HepG2 (cell line): ENCODE results near the gene PTMA. TPM values are rescaled to one million over a fixed set of nuclear protein-coding genes. Genes with fewer than 3 reads are reported as not detected.
A peak's percentile ranks its signal among the peaks of the same experiment; 100 is the strongest.

Experiments
- DMAP1 ChIP-seq: IDR thresholded peaks from 2 replicates; pipeline ENCODE4 v1.6.1; 2016
- ELF1 ChIP-seq: sonication (generic); formaldehyde crosslinking; IDR thresholded peaks from 2 replicates; pipeline ENCODE4 v1.4.0; 2020; ENCODE audit warnings: missing genetic modification reagents
- ELF3 ChIP-seq: IDR thresholded peaks from 2 replicates; pipeline ENCODE4 v1.6.1; 2016; ENCODE audit warnings: missing genetic modification reagents, missing compliant biosample characterization
- HOXA7 ChIP-seq: sonication (generic); formaldehyde crosslinking; IDR thresholded peaks from 2 replicates; pipeline ENCODE4 v1.8.1; 2022; ENCODE audit warnings: mild to moderate bottlenecking, missing genetic modification reagents, moderate library complexity
- MAZ ChIP-seq, 2 experiments: sonication (generic) in 1 of 2; formaldehyde crosslinking in 1 of 2; IDR thresholded peaks; 2 replicates each; pipeline versions ENCODE4 v1.5.0 to v1.6.1; 2012 to 2020; ENCODE audit warnings: low read depth in 2 of 2, mild to moderate bottlenecking in 2 of 2, borderline replicate concordance in 1 of 2, improper control_type of control experiment in 1 of 2, low read length in 1 of 2, missing genetic modification reagents in 1 of 2, moderate library complexity in 1 of 2
- MEF2D ChIP-seq: sonication (generic); formaldehyde crosslinking; IDR thresholded peaks from 2 replicates; pipeline ENCODE4 v1.5.1; 2020; ENCODE audit warnings: mild to moderate bottlenecking, missing genetic modification reagents
- PPARG ChIP-seq: conservative IDR thresholded peaks from 2 replicates; pipeline ENCODE4 v1.6.1; 2016; ENCODE audit warnings: missing biosample characterization, missing genetic modification reagents
- SIN3A ChIP-seq: IDR thresholded peaks from 2 replicates; pipeline ENCODE4 v1.6.1; 2011; ENCODE audit warnings: low read depth, mild to moderate bottlenecking, control low read depth, low read length, borderline replicate concordance
- SRF ChIP-seq: IDR thresholded peaks from 2 replicates; pipeline ENCODE4 v1.6.1; 2011; ENCODE audit warnings: mild to moderate bottlenecking, low read depth, low read length, moderate library complexity
- ZFP82 ChIP-seq: sonication (generic); formaldehyde crosslinking; IDR thresholded peaks from 2 replicates; pipeline ENCODE4 v1.5.1; 2020; ENCODE audit warnings: mild to moderate bottlenecking, missing genetic modification reagents, borderline replicate concordance
- ZHX2 ChIP-seq, 2 experiments: sonication (generic) in 1 of 2; formaldehyde crosslinking in 1 of 2; IDR thresholded peaks; 2 replicates each; pipeline versions ENCODE4 v1.6.1 to v1.9.0; 2014 to 2022; ENCODE audit warnings: antibody characterized with exemption in 1 of 2, borderline replicate concordance in 1 of 2, inconsistent platforms in 1 of 2, low read depth in 1 of 2, missing genetic modification reagents in 1 of 2
- ZNF136 ChIP-seq: sonication (generic); formaldehyde crosslinking; IDR thresholded peaks from 2 replicates; pipeline ENCODE4 v1.8.1; 2022; ENCODE audit warnings: low read depth, mild to moderate bottlenecking, moderate library complexity, missing genetic modification reagents
- ZNF230 ChIP-seq: sonication (generic); formaldehyde crosslinking; IDR thresholded peaks from 2 replicates; pipeline ENCODE4 v1.4.0; 2020; ENCODE audit warnings: mild to moderate bottlenecking, missing genetic modification reagents
- ZNF430 ChIP-seq: sonication (generic); formaldehyde crosslinking; IDR thresholded peaks from 2 replicates; pipeline ENCODE4 v1.9.0; 2021; ENCODE audit warnings: mild to moderate bottlenecking, missing genetic modification reagents
- ZNF569 ChIP-seq: sonication (generic); formaldehyde crosslinking; IDR thresholded peaks from 2 replicates; pipeline ENCODE4 v1.5.0; 2020; ENCODE audit warnings: mild to moderate bottlenecking, missing genetic modification reagents, moderate library complexity, borderline replicate concordance
- ZNF773 ChIP-seq: sonication (generic); formaldehyde crosslinking; IDR thresholded peaks from 2 replicates; pipeline ENCODE4 v1.4.0; 2020; ENCODE audit warnings: missing genetic modification reagents, borderline replicate concordance
- ZNF776 ChIP-seq: sonication (generic); formaldehyde crosslinking; IDR thresholded peaks from 2 replicates; pipeline ENCODE4 v1.4.0; 2020; ENCODE audit warnings: mild to moderate bottlenecking, missing genetic modification reagents
- ZNF83 ChIP-seq: sonication (generic); formaldehyde crosslinking; IDR thresholded peaks from 2 replicates; pipeline ENCODE4 v1.4.0; 2020; ENCODE audit warnings: missing genetic modification reagents, mild to moderate bottlenecking, borderline replicate concordance
- polyA plus RNA-seq, 8 experiments: library from polyadenylated mRNA; depleted of rRNA in 3 of 8; stranded (reverse) in 7 of 8; unstranded in 1 of 8; fragments of >200 nt; fragmentation: Illumina TruSeq in 4 of 8; extraction: Trizol in 4 of 8; gene quantifications; 2 replicates each; pipeline versions ENCODE4 v1.2.1 to v1.2.3, GENCODE V29; 2011 to 2016; ENCODE audit warnings: low read depth in 4 of 8, missing spikeins in 1 of 8, mixed read lengths in 1 of 8; ENCODE audit not compliant: insufficient read depth in 1 of 8
- total RNA-seq, 5 experiments: library from RNA; depleted of rRNA; stranded (reverse); fragments of >200 nt; fragmentation: Illumina TruSeq; extraction: Trizol; gene quantifications; 2 replicates each; pipeline ENCODE4 v1.2.3, GENCODE V29; 2016; ENCODE audit warnings: low read depth in 1 of 5
- TF ChIP-seq, protein P1 (sequence below): sonication (generic); formaldehyde crosslinking; IDR thresholded peaks from 2 replicates; pipeline ENCODE4 v1.4.0; 2020; ENCODE audit warnings: missing genetic modification reagents
- TF ChIP-seq, protein P2 (sequence below): IDR thresholded peaks from 2 replicates; pipeline ENCODE4 v1.6.1; 2016; ENCODE audit warnings: mild to moderate bottlenecking

The PTMA gene
- total and polyA plus RNA-seq, 2 of the 13 experiments (the other 11 are each of a cell fraction or from before 2014, with no cell fraction given) = 190 to 1,086 TPM

GRCh38 chr2:231701456-231702373 lies 6.6 kb upstream of the PTMA start (continued):
- TF ChIP-seq ZNF776 (CRISPR knock-in tag) (no peak; the same call in 1 of the 2 replicates), ZFP82 (no peak), ZNF569 (CRISPR knock-in tag) (no peak), ZHX2 (IDR thresholded peaks at IDR 0.05; ENCODE audit: low read depth) (peak; percentile 35; the same call in 1 of the 2 replicates), ZHX2 (CRISPR knock-in tag; IDR thresholded peaks at IDR 0.05; ENCODE audit: borderline replicate concordance) (no peak), ZNF430 (CRISPR knock-in tag) (peak; percentile 58; the same call in 1 of the 2 replicates), ELF1 (CRISPR knock-in tag) (peak; percentile 71), MAZ (IDR thresholded peaks at IDR 0.05; ENCODE audit: borderline replicate concordance, low read depth, low read length) (no peak), MAZ (CRISPR knock-in tag; IDR thresholded peaks at IDR 0.05; ENCODE audit: low read depth) (no peak), ZNF773 (CRISPR knock-in tag) (no peak; the same call in 1 of the 2 replicates), MEF2D (CRISPR knock-in tag) (no peak), ELF3 (peak; percentile 28; the same call in 1 of the 2 replicates), DMAP1 (CRISPR knock-in tag) (peak; percentile 90), HOXA7 (no peak), ZNF83 (CRISPR knock-in tag) (no peak; the same call in 1 of the 2 replicates), SIN3A (no peak), PPARG (CRISPR knock-in tag) (no peak), SRF (no peak), ZNF230 (no peak), ZNF136 (CRISPR knock-in tag) (no peak)
- TF ChIP-seq, protein P1, sequence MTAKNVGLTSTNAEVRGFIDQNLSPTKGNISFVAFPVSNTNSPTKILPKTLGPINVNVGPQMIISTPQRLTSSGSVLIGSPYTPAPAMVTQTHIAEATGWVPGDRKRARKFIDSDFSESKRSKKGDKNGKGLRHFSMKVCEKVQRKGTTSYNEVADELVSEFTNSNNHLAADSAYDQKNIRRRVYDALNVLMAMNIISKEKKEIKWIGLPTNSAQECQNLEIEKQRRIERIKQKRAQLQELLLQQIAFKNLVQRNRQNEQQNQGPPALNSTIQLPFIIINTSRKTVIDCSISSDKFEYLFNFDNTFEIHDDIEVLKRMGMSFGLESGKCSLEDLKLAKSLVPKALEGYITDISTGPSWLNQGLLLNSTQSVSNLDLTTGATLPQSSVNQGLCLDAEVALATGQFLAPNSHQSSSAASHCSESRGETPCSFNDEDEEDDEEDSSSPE (CRISPR knock-in tag) = peak; percentile 76
- TF ChIP-seq, protein P2, sequence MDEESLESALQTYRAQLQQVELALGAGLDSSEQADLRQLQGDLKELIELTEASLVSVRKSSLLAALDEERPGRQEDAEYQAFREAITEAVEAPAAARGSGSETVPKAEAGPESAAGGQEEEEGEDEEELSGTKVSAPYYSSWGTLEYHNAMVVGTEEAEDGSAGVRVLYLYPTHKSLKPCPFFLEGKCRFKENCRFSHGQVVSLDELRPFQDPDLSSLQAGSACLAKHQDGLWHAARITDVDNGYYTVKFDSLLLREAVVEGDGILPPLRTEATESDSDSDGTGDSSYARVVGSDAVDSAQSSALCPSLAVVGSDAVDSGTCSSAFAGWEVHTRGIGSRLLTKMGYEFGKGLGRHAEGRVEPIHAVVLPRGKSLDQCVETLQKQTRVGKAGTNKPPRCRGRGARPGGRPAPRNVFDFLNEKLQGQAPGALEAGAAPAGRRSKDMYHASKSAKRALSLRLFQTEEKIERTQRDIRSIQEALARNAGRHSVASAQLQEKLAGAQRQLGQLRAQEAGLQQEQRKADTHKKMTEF (CRISPR knock-in tag) = peak; percentile 82; the same call in 1 of the 2 replicates
